Prostate gland (tissue), 2 donors: Measurements from ENCODE around the gene PODXL2. TPM values are rescaled to one million over a fixed set of nuclear protein-coding genes. Genes with fewer than 3 reads are reported as not detected.

Source experiments
- DNase-seq: peaks from one replicate; pipeline ENCODE4 v3.0.0-alpha.2; 2019; ENCODE audit warnings: low spot score
- H3K27ac ChIP-seq, 2 donors: fragments of 200-600 bp; sonication (generic); 2 replicates each; pipeline ENCODE4 v1.5.1; 2017 to 2019
- H3K27me3 ChIP-seq: fragments of 200-600 bp; sonication (generic); replicated peaks from 2 replicates; pipeline ENCODE4 v1.5.1; 2019; ENCODE audit not compliant: insufficient read depth
- H3K36me3 ChIP-seq, 2 donors: fragments of 200-600 bp; sonication (generic); 1 replicate in 1 of 2; 2 replicates in 1 of 2; pipeline versions ENCODE4 v1.5.1 to v1.8.1; 2017 to 2019
- H3K4me1 ChIP-seq: fragments of 200-600 bp; sonication (generic); replicated peaks from 2 replicates; pipeline ENCODE4 v1.5.1; 2019
- H3K4me3 ChIP-seq, 2 donors: fragments of 200-600 bp; sonication (generic); 2 replicates each; pipeline ENCODE4 v1.5.1; 2017 to 2019
- H3K9me3 ChIP-seq: fragments of 200-600 bp; sonication (generic); 2 replicates; pipeline ENCODE4 v1.5.1; 2017
- CTCF ChIP-seq, 4 experiments: fragments of 200-600 bp in 2 of 4; fragments of 450-650 bp in 2 of 4; sonication (generic) in 2 of 4; IDR thresholded peaks; 1 replicate in 3 of 4; 2 replicates in 1 of 4; pipeline ENCODE4 v1.5.1; 2016 to 2019; ENCODE audit warnings: antibody characterized with exemption in 4 of 4, mild to moderate bottlenecking in 2 of 4, moderate library complexity in 2 of 4
- POLR2A ChIP-seq: fragments of 450-650 bp; IDR thresholded peaks from one replicate; pipeline ENCODE4 v1.6.1; 2016; ENCODE audit warnings: antibody characterized with exemption, mild to moderate bottlenecking
- POLR2AphosphoS5 ChIP-seq: sonication (generic); formaldehyde crosslinking; IDR thresholded peaks from one replicate; pipeline ENCODE4 v1.6.1; 2017; ENCODE audit warnings: antibody characterized with exemption
- WGBS: methylation state at CpG from one replicate; pipeline ENCODE4 v1.1.5; 2018; 5-methylcytosine and 5-hydroxymethylcytosine counted together
- intact Hi-C: fragments of 100-400 bp; cut with DNase I; formaldehyde crosslinking; loops from one replicate; pipeline ENCODE4 v1.14.2; 2022
- total RNA-seq, 2 donors: library from RNA; depleted of rRNA; stranded (reverse); fragments of >200 nt; gene quantifications; one replicate each; pipeline ENCODE4 v1.1.0, GENCODE V29; 2016

Gene PODXL2
- total RNA-seq, 2 donors from 2014 or later: 63.9 to 73.7 TPM

- no peak overlapping the region for H3K4me3 ChIP-seq
- peak overlapping the region in 1 of 2 donors; percentile 13 for H3K27ac ChIP-seq
- 76% methylated on average over 9 of the region's 9 CpGs for WGBS
- intact Hi-C loops: no loop called here
- TF ChIP-seq POLR2A (no peak), CTCF (IDR thresholded peaks at IDR 0.05) (no peak), POLR2AphosphoS5 (no peak)
- H3K36me3 ChIP-seq: no peaks in the 10 kb centered on the region
- no peaks in the 10 kb centered on the region for H3K4me1 ChIP-seq
- no peaks in the 10 kb centered on the region for H3K27me3 ChIP-seq
- no peaks in the 10 kb centered on the region for H3K9me3 ChIP-seq
- DNase-seq: no peak
Measured at GRCh38 chr3:127712881-127713771, 84.1 kb downstream of the PODXL2 start.

DNA sequence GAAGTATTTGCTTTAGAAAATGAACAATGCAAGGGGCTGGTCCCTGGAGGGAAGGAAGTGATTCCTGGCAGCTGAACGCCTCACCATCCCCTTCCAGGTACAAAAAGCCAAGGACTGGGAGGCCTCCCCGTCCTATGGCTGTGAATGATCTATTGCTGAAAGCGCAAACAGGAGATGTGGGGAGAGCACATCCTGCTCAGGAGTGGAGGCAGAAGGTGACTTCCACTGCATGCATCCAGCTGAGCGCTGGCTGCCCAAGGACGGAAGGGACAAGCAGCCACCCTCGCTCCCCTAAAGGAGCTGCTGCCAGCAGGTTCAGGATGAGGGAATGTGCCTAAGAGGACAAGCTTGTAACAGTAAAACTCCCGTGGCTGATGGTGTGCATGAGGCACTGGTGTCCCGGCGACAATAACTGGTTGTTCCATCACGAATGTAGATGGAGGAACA is 85.2 kb downstream of the PODXL2 start:
- DNase-seq: no peak
- intact Hi-C loops: no loop called here
- no peaks in the 10 kb centered on the region for H3K36me3 ChIP-seq
- no peak overlapping the region for H3K4me3 ChIP-seq
- H3K27ac ChIP-seq: no peak overlapping the region
- no peaks in the 10 kb centered on the region for H3K27me3 ChIP-seq
- TF ChIP-seq POLR2AphosphoS5: peak; percentile 29
- no peak for TF ChIP-seq CTCF (IDR thresholded peaks at IDR 0.05)
- no peak for TF ChIP-seq POLR2A
- no peaks in the 10 kb centered on the region for H3K4me1 ChIP-seq
- no peaks in the 10 kb centered on the region for H3K9me3 ChIP-seq
- WGBS: 38% methylated on average over 10 of the region's 10 CpGs

GRCh38 chr3:127714866-127715265 is 85.9 kb downstream of the PODXL2 start:
- intact Hi-C loops: no loop called here
- no peak for TF ChIP-seq POLR2AphosphoS5
- TF ChIP-seq POLR2A: no peak
- TF ChIP-seq CTCF (IDR thresholded peaks at IDR 0.05): no peak
- no peak overlapping the region for H3K4me3 ChIP-seq
- whole genome bisulfite sequencing: 94% methylated on average over 5 of the region's 5 CpGs
- H3K9me3 ChIP-seq: no peaks in the 10 kb centered on the region
- DNase-seq: no peak
- no peaks in the 10 kb centered on the region for H3K36me3 ChIP-seq
- H3K27ac ChIP-seq: no peak overlapping the region
- no peaks in the 10 kb centered on the region for H3K4me1 ChIP-seq
- H3K27me3 ChIP-seq: no peaks in the 10 kb centered on the region

- TF ChIP-seq CTCF (IDR thresholded peaks at IDR 0.05) (no peak), POLR2A (no peak), POLR2AphosphoS5 (no peak)
- Histone ChIP-seq H3K4me3 (no peak overlapping the region), H3K4me1 (no peaks in the 10 kb centered on the region), H3K36me3 (no peaks in the 10 kb centered on the region), H3K27ac (no peak overlapping the region), H3K27me3 (no peaks in the 10 kb centered on the region), H3K9me3 (no peaks in the 10 kb centered on the region)
- no peak for DNase-seq
- intact Hi-C loops: no loop called here
- 67% methylated on average over 8 of the region's 8 CpGs for WGBS
Measured at GRCh38 chr3:127715532-127715931, 86.5 kb downstream of the PODXL2 start.

DNA sequence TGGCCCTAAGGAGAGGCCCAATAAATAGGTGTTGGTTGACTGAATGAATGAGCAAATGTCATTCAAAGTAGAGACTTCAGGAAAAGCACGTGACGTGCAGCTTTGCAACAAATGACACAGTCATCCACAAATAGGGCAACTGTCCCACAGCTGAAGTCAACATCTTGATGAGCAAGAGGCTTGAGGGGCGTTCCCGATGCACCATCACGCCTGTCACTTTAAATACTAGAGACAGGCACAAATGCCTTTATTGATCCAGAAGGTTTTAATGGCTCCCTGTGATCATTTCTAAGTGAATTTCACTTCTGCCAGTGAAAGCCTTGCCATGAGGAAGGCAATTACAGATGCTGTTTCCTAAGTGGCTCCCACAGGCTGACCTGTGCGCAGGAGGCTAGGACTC is 87.4 kb downstream of the PODXL2 start:
- H3K4me3 ChIP-seq: no peak overlapping the region
- no peak for TF ChIP-seq POLR2AphosphoS5
- TF ChIP-seq CTCF (IDR thresholded peaks at IDR 0.05): no peak
- no peak for TF ChIP-seq POLR2A
- no peaks in the 10 kb centered on the region for H3K4me1 ChIP-seq
- H3K27me3 ChIP-seq: no peaks in the 10 kb centered on the region
- WGBS: 93% methylated on average over 6 of the region's 6 CpGs
- no peak overlapping the region for H3K27ac ChIP-seq
- intact Hi-C loops: no loop called here
- no peak for DNase-seq
- no peaks in the 10 kb centered on the region for H3K36me3 ChIP-seq
- no peaks in the 10 kb centered on the region for H3K9me3 ChIP-seq
